Ovary (tissue), 3 donors: ENCODE measurements around the gene TMEM8B.

Experiments
- EP300 ChIP-seq: sonication (generic); formaldehyde crosslinking; IDR thresholded peaks from one replicate; pipeline ENCODE4 v1.6.1; 2017; ENCODE audit warnings: antibody characterized with exemption
- TF ChIP-seq, protein P1 (sequence below), 3 donors: fragments of 450-650 bp in 2 of 3; fragments of 200-600 bp in 1 of 3; IDR thresholded peaks; one replicate each; pipeline versions ENCODE4 v1.5.1 to v1.8.0; 2016 to 2022; ENCODE audit warnings: antibody characterized with exemption in 3 of 3, mild to moderate bottlenecking in 1 of 3
- donor health status: DM: no; HTN: no; CAD: no.

DNA sequence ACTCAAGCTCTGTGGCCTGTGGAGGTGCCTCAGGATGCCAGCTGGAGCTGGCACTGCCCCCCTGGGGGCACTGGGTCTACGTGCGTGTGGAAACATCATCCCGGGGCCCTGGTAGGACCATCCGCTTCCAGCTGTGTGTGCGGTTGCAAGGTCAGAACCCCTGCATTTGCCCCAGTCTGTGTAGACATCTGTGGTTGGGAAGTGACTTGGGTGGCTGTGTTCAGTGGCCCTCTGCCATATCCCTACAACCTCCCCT lies 12.5 kb downstream of the TMEM8B start:
- TF ChIP-seq, protein P1, sequence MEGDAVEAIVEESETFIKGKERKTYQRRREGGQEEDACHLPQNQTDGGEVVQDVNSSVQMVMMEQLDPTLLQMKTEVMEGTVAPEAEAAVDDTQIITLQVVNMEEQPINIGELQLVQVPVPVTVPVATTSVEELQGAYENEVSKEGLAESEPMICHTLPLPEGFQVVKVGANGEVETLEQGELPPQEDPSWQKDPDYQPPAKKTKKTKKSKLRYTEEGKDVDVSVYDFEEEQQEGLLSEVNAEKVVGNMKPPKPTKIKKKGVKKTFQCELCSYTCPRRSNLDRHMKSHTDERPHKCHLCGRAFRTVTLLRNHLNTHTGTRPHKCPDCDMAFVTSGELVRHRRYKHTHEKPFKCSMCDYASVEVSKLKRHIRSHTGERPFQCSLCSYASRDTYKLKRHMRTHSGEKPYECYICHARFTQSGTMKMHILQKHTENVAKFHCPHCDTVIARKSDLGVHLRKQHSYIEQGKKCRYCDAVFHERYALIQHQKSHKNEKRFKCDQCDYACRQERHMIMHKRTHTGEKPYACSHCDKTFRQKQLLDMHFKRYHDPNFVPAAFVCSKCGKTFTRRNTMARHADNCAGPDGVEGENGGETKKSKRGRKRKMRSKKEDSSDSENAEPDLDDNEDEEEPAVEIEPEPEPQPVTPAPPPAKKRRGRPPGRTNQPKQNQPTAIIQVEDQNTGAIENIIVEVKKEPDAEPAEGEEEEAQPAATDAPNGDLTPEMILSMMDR (IDR thresholded peaks at IDR 0.05): no peak
- no peak for TF ChIP-seq EP300
